Measurements from ENCODE around the gene MESP2.

The MESP2 gene

DNA sequence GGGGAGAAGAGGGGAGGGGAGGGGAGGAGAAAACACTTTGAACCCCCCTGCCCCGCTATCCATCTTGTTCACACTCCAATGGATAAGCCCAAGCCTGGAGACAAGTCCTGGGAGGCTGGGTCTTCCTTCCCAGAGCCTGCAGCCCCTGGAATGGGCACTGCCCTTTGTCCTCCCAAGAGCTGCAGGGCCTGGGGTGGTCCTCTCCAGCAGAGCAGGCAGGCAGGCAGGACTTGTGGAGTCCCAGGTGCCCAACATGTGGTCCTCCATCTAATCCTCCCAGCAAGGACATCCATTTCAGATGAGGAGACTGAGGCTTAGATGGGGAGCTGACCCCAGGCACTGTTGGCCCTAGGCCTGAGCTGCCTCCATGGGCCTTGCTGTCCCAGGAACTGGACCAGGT is 10.4 kb upstream of the MESP2 start:
- TF ChIP-seq, protein P1, sequence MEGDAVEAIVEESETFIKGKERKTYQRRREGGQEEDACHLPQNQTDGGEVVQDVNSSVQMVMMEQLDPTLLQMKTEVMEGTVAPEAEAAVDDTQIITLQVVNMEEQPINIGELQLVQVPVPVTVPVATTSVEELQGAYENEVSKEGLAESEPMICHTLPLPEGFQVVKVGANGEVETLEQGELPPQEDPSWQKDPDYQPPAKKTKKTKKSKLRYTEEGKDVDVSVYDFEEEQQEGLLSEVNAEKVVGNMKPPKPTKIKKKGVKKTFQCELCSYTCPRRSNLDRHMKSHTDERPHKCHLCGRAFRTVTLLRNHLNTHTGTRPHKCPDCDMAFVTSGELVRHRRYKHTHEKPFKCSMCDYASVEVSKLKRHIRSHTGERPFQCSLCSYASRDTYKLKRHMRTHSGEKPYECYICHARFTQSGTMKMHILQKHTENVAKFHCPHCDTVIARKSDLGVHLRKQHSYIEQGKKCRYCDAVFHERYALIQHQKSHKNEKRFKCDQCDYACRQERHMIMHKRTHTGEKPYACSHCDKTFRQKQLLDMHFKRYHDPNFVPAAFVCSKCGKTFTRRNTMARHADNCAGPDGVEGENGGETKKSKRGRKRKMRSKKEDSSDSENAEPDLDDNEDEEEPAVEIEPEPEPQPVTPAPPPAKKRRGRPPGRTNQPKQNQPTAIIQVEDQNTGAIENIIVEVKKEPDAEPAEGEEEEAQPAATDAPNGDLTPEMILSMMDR (IDR thresholded peaks at IDR 0.05; ENCODE audit: extremely low read depth, missing control alignments), result no peak
- DNase-seq (ENCODE audit: low spot score), result no peak

DNA sequence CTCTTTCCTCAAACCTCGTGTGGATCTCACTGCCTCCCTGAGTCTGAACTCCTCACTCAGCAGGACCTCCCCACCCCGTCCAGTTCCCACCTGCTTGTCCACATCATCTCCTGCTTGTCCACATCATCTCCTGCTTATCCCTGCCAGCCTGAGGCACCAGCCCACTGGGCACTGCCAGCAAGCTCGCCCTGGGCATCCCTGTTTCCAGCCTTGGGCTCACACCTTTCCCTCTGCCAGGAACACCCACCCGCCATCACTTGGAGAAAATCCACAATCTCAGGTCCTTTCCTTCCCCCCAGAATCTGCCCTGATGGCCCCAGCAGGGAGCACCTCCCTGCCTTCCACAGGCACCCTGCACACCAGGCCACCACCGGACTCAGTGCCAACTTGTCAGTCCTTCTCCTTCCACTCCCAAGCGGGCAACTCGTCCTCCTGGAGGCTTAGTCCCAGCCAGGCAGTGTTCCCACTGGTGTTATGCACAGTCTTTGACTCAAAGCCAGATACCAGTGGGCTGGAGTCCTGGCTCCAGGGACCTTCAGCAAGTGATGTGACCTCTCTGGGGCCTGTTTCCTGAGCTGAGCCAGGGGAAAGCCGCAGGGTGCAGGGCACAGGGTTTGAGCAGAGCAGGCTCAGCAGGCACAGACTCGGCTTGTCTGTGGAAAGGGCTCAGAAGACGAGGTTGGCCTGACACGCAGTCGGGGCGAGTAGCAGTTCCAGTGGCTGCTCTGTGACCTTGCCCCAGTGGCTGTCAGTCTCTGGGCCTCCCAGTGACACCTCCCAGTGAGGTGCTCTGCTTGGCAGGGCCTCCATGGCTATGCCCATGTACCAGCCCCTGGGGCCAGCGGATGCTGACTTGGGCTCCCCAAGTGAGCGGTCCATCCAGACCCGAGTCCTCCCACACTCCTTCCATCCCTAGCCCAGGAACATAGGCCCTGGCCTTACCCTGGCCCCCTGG is 9.5 kb upstream of the MESP2 start:
- no peak for DNase-seq (ENCODE audit: low spot score)

DNA sequence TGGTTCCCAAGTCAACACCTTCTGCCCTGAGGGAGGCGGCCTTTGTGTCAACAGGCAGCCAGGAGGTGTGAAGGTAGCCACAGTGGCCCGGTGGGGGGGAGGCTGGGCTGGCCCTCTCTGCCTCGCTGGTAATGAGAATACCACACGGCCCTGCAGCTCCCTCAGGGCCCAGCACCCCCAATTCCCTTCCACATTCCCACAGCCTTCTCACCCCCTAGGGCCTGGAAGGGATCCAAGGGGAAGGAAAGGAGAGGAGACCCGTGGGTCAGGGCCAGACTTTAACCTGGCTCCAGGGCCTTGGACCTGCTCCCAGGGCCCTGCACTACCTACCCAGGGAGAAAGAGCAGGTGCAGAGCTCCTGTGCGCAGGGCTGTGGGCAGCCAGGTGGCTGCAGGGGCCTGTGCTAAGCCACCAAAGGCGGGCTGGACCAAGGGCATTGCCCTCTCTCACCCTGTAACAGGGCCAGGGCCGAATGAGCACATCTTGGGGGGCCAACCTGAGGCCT is 8.7 kb upstream of the MESP2 start:
- no peak for DNase-seq (ENCODE audit: low spot score)
- TF ChIP-seq, protein P1 (IDR thresholded peaks at IDR 0.05; ENCODE audit: extremely low read depth, missing control alignments), result no peak

More for the DNA sequence above, 9.5 kb upstream of the MESP2 start:
- TF ChIP-seq, protein P1 (IDR thresholded peaks at IDR 0.05; ENCODE audit: extremely low read depth, missing control alignments), result no peak

DNA sequence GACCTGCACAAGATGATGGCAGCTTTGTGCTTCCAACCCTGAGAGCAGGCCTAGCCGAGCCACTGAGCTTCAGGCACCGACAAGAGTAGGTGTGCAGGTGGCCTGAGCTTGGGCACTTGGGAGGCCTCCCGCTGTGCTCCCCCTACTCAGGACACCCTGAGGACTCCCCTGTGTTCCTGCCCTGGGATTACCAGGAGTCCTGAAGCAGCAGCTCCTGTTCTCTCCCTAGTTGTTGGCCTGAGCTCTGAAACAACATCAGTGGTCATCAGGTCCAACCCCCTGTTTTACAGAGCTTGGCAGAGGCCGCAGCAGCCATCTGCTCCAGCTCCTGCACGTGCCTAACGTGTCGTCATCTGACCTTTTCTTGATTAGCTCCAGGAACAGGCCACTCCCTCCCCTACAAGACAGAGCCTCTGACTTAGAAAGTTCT is 8.0 kb upstream of the MESP2 start:
- no peak for DNase-seq (ENCODE audit: low spot score)
- TF ChIP-seq, protein P1 (IDR thresholded peaks at IDR 0.05; ENCODE audit: extremely low read depth, missing control alignments), result no peak

DNA sequence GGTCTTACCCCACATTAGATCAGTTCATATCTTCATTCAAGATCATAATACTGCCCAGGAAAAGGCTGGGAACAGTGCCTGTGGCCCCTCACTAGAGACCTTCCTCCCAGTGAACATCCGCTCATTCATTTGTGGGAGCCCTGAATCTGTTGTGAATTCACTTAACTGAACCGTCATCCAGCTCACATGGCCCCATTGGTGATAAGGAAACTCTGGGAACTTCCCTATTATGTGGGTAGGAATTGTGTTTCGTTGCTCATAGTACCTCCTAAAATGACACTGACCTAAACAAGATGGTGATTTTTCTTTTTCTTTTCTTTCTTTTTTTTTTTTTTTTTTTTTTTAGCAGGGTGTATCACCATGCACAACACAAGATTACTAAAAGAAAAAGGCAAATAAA is 6.8 kb upstream of the MESP2 start:
- TF ChIP-seq, protein P1 (IDR thresholded peaks at IDR 0.05; ENCODE audit: extremely low read depth, missing control alignments), result no peak
- no peak for DNase-seq (ENCODE audit: low spot score)

DNA sequence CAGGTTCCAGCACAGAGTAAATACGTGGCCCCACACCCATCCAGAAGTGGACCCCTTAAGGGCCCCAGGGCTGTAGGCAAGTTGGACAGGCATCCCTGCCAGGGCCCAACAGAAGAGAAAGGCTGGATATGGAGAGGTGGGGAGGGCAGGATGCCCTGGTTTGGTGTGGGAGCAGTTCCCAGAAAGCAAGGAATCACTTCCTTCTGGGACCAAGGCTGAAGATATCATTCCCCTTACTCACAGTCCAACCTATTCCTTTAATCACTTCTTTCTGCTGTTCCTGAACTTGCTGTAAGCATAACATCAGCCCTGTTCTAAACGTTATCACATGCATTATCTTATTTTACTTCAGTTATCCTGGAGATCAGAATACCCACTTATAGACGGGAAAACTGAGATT is 6.1 kb upstream of the MESP2 start:
- TF ChIP-seq, protein P1 (IDR thresholded peaks at IDR 0.05; ENCODE audit: extremely low read depth, missing control alignments), result no peak
- no peak for DNase-seq (ENCODE audit: low spot score)

DNA sequence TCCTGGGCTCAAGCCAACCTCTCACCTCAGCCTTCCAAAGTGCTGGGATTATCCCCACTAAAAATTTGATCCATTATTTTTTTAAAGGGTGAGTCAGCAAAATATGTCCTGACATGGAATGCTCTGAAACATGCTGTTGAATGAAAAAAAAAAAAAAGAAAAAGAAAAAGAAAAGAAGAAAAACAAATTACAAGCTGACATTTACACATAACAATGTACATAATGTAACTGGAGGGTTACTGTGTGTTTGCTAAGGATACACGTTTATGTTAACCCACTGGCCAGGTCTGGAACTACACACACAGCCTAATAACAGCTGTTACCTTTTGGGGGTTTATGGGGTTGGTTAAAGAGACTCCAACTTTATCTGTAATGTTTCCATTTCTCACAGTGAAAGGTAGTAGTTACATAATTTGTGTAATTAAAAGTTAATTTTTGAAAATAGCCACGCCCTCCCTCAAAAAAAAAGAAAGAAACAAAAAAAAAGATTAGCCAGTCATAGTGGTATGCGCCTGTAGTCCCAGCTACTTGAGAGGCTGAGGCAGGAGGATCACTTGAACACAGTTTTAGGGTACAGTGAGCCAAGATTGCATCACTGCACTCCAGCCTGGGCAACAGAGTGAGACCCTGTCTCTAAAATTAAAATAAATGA is 3.1 kb upstream of the MESP2 start:
- no peak for DNase-seq (ENCODE audit: low spot score)
- TF ChIP-seq, protein P1 (IDR thresholded peaks at IDR 0.05; ENCODE audit: extremely low read depth, missing control alignments), result no peak
